Astrocyte (in vitro differentiated cells and primary cell): ENCODE data around the gene MYO5A.

Experiments
- EZH2 ChIP-seq: IDR thresholded peaks from 2 replicates; pipeline ENCODE4 v1.6.1; 2012; ENCODE audit warnings: mild to moderate bottlenecking, low read length, inconsistent platforms; ENCODE audit not compliant: insufficient read depth
- TF ChIP-seq, protein P1 (sequence below): IDR thresholded peaks from 2 replicates; pipeline ENCODE4 v1.5.1; 2011; ENCODE audit warnings: low read depth, mild to moderate bottlenecking, inconsistent platforms, low read length, moderate library complexity; ENCODE audit not compliant: insufficient read depth

DNA sequence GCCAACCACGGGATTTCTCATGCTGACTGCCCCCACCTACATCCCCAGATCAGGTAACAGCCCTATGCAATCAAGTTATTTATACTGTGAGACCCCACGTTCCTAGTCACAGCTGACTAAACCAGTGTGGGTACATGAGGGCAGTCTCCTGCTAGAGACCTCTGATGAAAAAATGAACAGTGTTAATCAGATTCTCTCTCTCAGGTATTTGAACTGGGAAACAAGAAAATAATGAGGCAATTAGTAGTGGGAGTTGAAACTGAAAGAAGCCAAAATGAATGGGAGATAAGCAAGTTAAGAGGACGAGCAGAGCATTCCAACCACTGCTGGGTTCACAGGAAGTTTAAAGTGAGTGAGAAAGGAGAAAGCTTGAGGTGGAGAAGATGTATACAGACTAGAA lies 134.6 kb downstream of the MYO5A start:
- TF ChIP-seq, protein P1, sequence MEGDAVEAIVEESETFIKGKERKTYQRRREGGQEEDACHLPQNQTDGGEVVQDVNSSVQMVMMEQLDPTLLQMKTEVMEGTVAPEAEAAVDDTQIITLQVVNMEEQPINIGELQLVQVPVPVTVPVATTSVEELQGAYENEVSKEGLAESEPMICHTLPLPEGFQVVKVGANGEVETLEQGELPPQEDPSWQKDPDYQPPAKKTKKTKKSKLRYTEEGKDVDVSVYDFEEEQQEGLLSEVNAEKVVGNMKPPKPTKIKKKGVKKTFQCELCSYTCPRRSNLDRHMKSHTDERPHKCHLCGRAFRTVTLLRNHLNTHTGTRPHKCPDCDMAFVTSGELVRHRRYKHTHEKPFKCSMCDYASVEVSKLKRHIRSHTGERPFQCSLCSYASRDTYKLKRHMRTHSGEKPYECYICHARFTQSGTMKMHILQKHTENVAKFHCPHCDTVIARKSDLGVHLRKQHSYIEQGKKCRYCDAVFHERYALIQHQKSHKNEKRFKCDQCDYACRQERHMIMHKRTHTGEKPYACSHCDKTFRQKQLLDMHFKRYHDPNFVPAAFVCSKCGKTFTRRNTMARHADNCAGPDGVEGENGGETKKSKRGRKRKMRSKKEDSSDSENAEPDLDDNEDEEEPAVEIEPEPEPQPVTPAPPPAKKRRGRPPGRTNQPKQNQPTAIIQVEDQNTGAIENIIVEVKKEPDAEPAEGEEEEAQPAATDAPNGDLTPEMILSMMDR: no peak
- no peak for TF ChIP-seq EZH2
